Activated gamma-delta T cell (primary cell): Measurements from ENCODE around the gene DUSP5.
"Not testable (repeated sequence)": the region's sequence is repeated elsewhere in the genome, so short reads cannot be mapped to it uniquely, and the experiment has no call there.

Experiments used
- DNase-seq: peaks from one replicate; lab custom pipeline; 2025; lab: John Stamatoyannopoulos, UW

Gene DUSP5

GRCh38 chr10:110522365-110522988 is 24.8 kb downstream of the DUSP5 start:
- no peak for DNase-seq

- no peak for DNase-seq
Measured at GRCh38 chr10:110523736-110524135, 26.0 kb downstream of the DUSP5 start.

GRCh38 chr10:110524179-110524858 is 26.6 kb downstream of the DUSP5 start:
- no peak for DNase-seq

GRCh38 chr10:110524859-110525232 is 27.1 kb downstream of the DUSP5 start:
- DNase-seq, result no peak

GRCh38 chr10:110525349-110526260 is 27.9 kb downstream of the DUSP5 start:
- DNase-seq, result no peak

- no peak for DNase-seq
Measured at GRCh38 chr10:110527731-110528171, 30.0 kb downstream of the DUSP5 start.

- no peak for DNase-seq
Measured at GRCh38 chr10:110528224-110528996, 30.7 kb downstream of the DUSP5 start.

GRCh38 chr10:110528997-110529524 is 31.4 kb downstream of the DUSP5 start:
- not testable (repeated sequence) for DNase-seq

- no peak for DNase-seq
Measured at GRCh38 chr10:110529596-110530011, 31.9 kb downstream of the DUSP5 start.

- DNase-seq, result no peak
Measured at GRCh38 chr10:110530131-110530831, 32.6 kb downstream of the DUSP5 start.

GRCh38 chr10:110531687-110532086 is 34.0 kb downstream of the DUSP5 start:
- no peak for DNase-seq

GRCh38 chr10:110532628-110533027 is 34.9 kb downstream of the DUSP5 start:
- not testable (repeated sequence) for DNase-seq

- no peak for DNase-seq
Measured at GRCh38 chr10:110533149-110533548, 35.4 kb downstream of the DUSP5 start.

GRCh38 chr10:110534571-110534970 is 36.9 kb downstream of the DUSP5 start:
- DNase-seq, result no peak

GRCh38 chr10:110535958-110536891 is 38.5 kb downstream of the DUSP5 start:
- DNase-seq, result no peak

- DNase-seq, result no peak
Measured at GRCh38 chr10:110539091-110539490, 41.4 kb downstream of the DUSP5 start.

- DNase-seq, result no peak
Measured at GRCh38 chr10:110540031-110540430, 42.3 kb downstream of the DUSP5 start.

- no peak for DNase-seq
Measured at GRCh38 chr10:110544958-110545537, 47.3 kb downstream of the DUSP5 start.

- DNase-seq, result no peak
Measured at GRCh38 chr10:110546077-110546476, 48.4 kb downstream of the DUSP5 start.
